Keratinocyte (primary cell): Measurements from ENCODE around the gene NXNL1. TPM values are rescaled to one million over a fixed set of nuclear protein-coding genes. Genes with fewer than 3 reads are reported as not detected.

Experiments used
- DNase-seq: peaks from one replicate; pipeline ENCODE4 v3.0.0-alpha.2; 2011; ENCODE audit warnings: low read depth, missing footprints, low spot score
- FAIRE-seq: peaks from 2 replicates; lab custom pipeline; 2011; peaks lifted over from hg19 to GRCh38; lab: Jason Lieb, UNC
- H2AFZ ChIP-seq: 2 replicates; pipeline ENCODE4 v1.6.0; 2012; ENCODE audit warnings: low read length, control low read depth, inconsistent platforms; ENCODE audit not compliant: control insufficient read depth
- H3K27ac ChIP-seq: 2 replicates; pipeline ENCODE4 v1.5.1; 2011; ENCODE audit warnings: low read length; ENCODE audit not compliant: control insufficient read depth, insufficient read depth
- H3K27me3 ChIP-seq: 3 replicates; pipeline ENCODE4 v1.6.0; 2011; ENCODE audit warnings: low read length; ENCODE audit not compliant: control insufficient read depth, insufficient read depth; ENCODE audit errors: extremely low read depth
- H3K36me3 ChIP-seq, 2 experiments: 2 replicates in 1 of 2; 3 replicates in 1 of 2; pipeline ENCODE4 v1.5.1; 2011; ENCODE audit warnings: low read length in 2 of 2, mild to moderate bottlenecking in 1 of 2; ENCODE audit not compliant: control insufficient read depth in 2 of 2, insufficient read depth in 2 of 2; ENCODE audit errors: extremely low read depth in 1 of 2
- H3K4me1 ChIP-seq: 3 replicates; pipeline ENCODE4 v1.5.1; 2011; ENCODE audit warnings: low read length; ENCODE audit not compliant: control insufficient read depth, insufficient read depth; ENCODE audit errors: extremely low read depth
- H3K4me2 ChIP-seq: 3 replicates; pipeline ENCODE4 v1.6.0; 2011; ENCODE audit warnings: low read depth, low read length; ENCODE audit not compliant: control insufficient read depth, insufficient read depth; ENCODE audit errors: extremely low read depth
- H3K4me3 ChIP-seq, 3 experiments: fragments of 200-600 bp in 1 of 3; sonication (generic) in 1 of 3; 2 replicates in 2 of 3; 3 replicates in 1 of 3; pipeline ENCODE4 v1.5.1; 2011 to 2016; ENCODE audit warnings: low read length in 3 of 3, mild to moderate bottlenecking in 3 of 3, control low read depth in 2 of 3, inconsistent platforms in 1 of 3, low read depth in 1 of 3, mixed read lengths in 1 of 3, mixed run types in 1 of 3, moderate library complexity in 1 of 3; ENCODE audit not compliant: control insufficient read depth in 2 of 3, insufficient read depth in 2 of 3; ENCODE audit errors: extremely low read depth in 1 of 3
- H3K79me2 ChIP-seq: 2 replicates; pipeline ENCODE4 v1.6.0; 2012; ENCODE audit warnings: low read length; ENCODE audit not compliant: control insufficient read depth, insufficient read depth
- H3K9ac ChIP-seq: 3 replicates; pipeline ENCODE4 v1.6.0; 2011; ENCODE audit warnings: low read length; ENCODE audit not compliant: control insufficient read depth, insufficient read depth; ENCODE audit errors: extremely low read depth
- H3K9me1 ChIP-seq: 3 replicates; pipeline ENCODE4 v1.6.0; 2011; ENCODE audit warnings: low read length; ENCODE audit not compliant: control insufficient read depth, insufficient read depth; ENCODE audit errors: extremely low read depth
- H3K9me3 ChIP-seq: 2 replicates; pipeline ENCODE4 v1.5.1; 2012; ENCODE audit warnings: low read depth, low read length; ENCODE audit not compliant: control insufficient read depth
- H4K20me1 ChIP-seq: 3 replicates; pipeline ENCODE4 v1.6.0; 2011; ENCODE audit warnings: low read length; ENCODE audit not compliant: control insufficient read depth, insufficient read depth; ENCODE audit errors: extremely low read depth
- EZH2 ChIP-seq: IDR thresholded peaks from one replicate; pipeline ENCODE4 v1.6.1; 2012; ENCODE audit warnings: inconsistent platforms, mild to moderate bottlenecking, low read length, moderate library complexity
- dilution Hi-C: fragments of 300-500 bp; cut with MboI; formaldehyde crosslinking; loops from one replicate; pipeline ENCODE4 v1.7.0; 2020; ENCODE audit warnings: low sequenced_read_pairs; ENCODE audit not compliant: extremely low pct_ligation_motif_present
- polyA plus RNA-seq, 5 experiments: library from polyadenylated mRNA; depleted of rRNA in 3 of 5; stranded (reverse) in 3 of 5; stranded (forward) in 1 of 5; unstranded in 1 of 5; fragments of >200 nt; gene quantifications; 1 replicate in 1 of 5; 2 replicates in 3 of 5; 3 replicates in 1 of 5; pipeline versions ENCODE4 v1.2.1 to v1.2.3, GENCODE V29; 2011 to 2012; ENCODE audit warnings: missing spikeins in 2 of 5, low read depth in 1 of 5, low replicate concordance in 1 of 5
- TF ChIP-seq, protein P1 (sequence below), 3 experiments: IDR thresholded peaks in 1 of 3; conservative IDR thresholded peaks in 1 of 3; optimal IDR thresholded peaks in 1 of 3; 2 replicates in 2 of 3; 3 replicates in 1 of 3; pipeline versions ENCODE3 to v1.5.1; 2011; ENCODE audit warnings: low read length in 3 of 3, mild to moderate bottlenecking in 3 of 3, moderate library complexity in 2 of 3, control low read depth in 1 of 3, inconsistent platforms in 1 of 3; ENCODE audit not compliant: insufficient read depth in 2 of 3; ENCODE audit errors: extremely low read depth in 1 of 3

Gene NXNL1
- polyA plus RNA-seq, 1 donor (not counting 4 experiments of a cell fraction or from before 2014, with no cell fraction given): not detected

DNA sequence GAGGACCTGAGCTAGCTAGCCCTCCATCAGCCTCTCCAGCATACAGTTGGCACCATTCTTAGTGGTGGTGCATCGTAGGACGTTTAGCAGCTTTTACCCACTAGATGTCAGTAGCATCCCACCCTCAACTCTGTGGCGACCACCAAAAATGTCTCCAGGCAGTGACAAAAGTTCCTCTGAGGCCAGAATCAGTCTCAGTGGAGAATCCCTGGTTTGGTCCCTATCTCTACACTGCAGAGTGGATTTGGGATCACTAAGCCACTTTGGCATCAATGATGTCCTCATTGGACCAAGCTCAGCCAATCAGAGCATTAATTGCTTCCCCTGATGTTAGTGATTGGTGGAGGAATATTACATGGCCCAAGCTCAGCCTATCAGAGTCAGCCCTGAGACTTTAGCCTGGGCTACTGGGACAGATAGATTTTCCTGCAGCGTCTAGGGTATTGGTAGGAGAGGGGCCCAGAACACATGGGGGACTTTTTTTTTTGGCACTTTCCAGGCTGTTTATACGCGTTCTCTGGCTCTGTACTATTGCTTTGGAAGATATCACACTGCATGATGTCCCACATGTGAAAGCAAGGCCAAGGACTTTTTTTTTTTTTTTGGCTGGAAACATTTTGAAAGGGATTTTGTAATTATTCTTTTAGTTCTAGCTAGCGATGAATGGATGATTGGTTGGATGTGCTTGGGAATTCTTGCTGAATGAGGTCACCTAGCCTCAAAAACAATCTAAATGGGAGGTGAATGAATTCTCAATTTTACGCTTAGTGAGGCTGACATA lies 19.3 kb downstream of the NXNL1 start:
- TF ChIP-seq, protein P1, sequence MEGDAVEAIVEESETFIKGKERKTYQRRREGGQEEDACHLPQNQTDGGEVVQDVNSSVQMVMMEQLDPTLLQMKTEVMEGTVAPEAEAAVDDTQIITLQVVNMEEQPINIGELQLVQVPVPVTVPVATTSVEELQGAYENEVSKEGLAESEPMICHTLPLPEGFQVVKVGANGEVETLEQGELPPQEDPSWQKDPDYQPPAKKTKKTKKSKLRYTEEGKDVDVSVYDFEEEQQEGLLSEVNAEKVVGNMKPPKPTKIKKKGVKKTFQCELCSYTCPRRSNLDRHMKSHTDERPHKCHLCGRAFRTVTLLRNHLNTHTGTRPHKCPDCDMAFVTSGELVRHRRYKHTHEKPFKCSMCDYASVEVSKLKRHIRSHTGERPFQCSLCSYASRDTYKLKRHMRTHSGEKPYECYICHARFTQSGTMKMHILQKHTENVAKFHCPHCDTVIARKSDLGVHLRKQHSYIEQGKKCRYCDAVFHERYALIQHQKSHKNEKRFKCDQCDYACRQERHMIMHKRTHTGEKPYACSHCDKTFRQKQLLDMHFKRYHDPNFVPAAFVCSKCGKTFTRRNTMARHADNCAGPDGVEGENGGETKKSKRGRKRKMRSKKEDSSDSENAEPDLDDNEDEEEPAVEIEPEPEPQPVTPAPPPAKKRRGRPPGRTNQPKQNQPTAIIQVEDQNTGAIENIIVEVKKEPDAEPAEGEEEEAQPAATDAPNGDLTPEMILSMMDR (optimal IDR thresholded peaks at IDR 0.05 in 1 of 3, IDR thresholded peaks at IDR 0.05 in 1 of 3, conservative IDR thresholded peaks at IDR 0.05 in 1 of 3; ENCODE audit: extremely low read depth in 1 of 3, insufficient read depth in 2 of 3, low read length in 3 of 3): peak; percentile 52 to 84 (median 58)
- TF ChIP-seq EZH2: no peak
- dilution Hi-C loops: no loop called here
- no peak for DNase-seq
- no peak overlapping the region for H2AFZ ChIP-seq
- H3K9me1 ChIP-seq: no peaks in the 10 kb centered on the region
- H3K27me3 ChIP-seq: no peaks in the 10 kb centered on the region
- H3K36me3 ChIP-seq: no peaks in the 10 kb centered on the region
- H4K20me1 ChIP-seq: no peaks in the 10 kb centered on the region
- no peak overlapping the region for H3K9ac ChIP-seq
- H3K4me1 ChIP-seq: peaks cover 10% of the 10 kb centered on the region
- H3K4me2 ChIP-seq: peak overlapping the region; percentile 29
- no peak overlapping the region for H3K4me3 ChIP-seq
- FAIRE-seq: peak; percentile 83
- H3K79me2 ChIP-seq: no peaks in the 10 kb centered on the region
- H3K27ac ChIP-seq: no peak overlapping the region
- H3K9me3 ChIP-seq: no peaks in the 10 kb centered on the region

DNA sequence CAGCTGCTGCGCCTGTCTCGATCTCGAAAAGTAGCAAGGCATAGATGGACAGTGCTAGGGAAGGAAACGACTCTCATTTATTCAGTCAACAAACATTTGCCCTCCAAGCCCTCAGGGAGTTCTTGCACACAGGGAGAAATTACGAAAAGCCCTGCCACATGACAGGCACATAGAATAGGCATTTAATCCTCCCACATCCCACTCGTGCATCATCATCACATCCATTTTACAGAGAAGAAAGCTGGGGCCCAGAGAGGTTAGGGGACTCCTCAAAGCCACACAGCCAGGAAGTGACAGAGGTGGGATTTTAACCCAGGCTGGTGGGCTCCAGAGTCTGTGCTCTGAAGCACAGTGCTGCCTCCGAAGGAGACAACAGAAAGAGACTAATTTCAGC lies 23.9 kb downstream of the NXNL1 start:
- no peaks in the 10 kb centered on the region for H3K79me2 ChIP-seq

More for the DNA sequence above, 23.9 kb downstream of the NXNL1 start:
- DNase-seq (no peak), FAIRE-seq (no peak)
- no peak overlapping the region for H2AFZ ChIP-seq
- H3K4me1 ChIP-seq: peaks cover 6% of the 10 kb centered on the region
- H3K4me2 ChIP-seq: no peak overlapping the region
- no peak overlapping the region for H3K27ac ChIP-seq
- H3K27me3 ChIP-seq: no peaks in the 10 kb centered on the region
- dilution Hi-C loops: no loop called here
- H4K20me1 ChIP-seq: no peaks in the 10 kb centered on the region
- no peak overlapping the region for H3K9ac ChIP-seq
- no peaks in the 10 kb centered on the region for H3K36me3 ChIP-seq
- TF ChIP-seq, protein P1 (optimal IDR thresholded peaks at IDR 0.05 in 1 of 3, IDR thresholded peaks at IDR 0.05 in 1 of 3, conservative IDR thresholded peaks at IDR 0.05 in 1 of 3; ENCODE audit: extremely low read depth in 1 of 3, insufficient read depth in 2 of 3, low read length in 3 of 3): no peak
- no peak for TF ChIP-seq EZH2
- H3K9me1 ChIP-seq: no peaks in the 10 kb centered on the region
- no peaks in the 10 kb centered on the region for H3K9me3 ChIP-seq
- H3K4me3 ChIP-seq: no peak overlapping the region
